ENCODE measurements around the gene CYP11A1. TPM values are rescaled to one million over a fixed set of nuclear protein-coding genes. Genes with fewer than 3 reads are reported as not detected.
A peak's percentile ranks its signal among the peaks of the same experiment; 100 is the strongest.

The CYP11A1 gene
- total RNA-seq, 4 donors from 2014 or later, result 0.15 to 2.5 (median 0.67) TPM

DNA sequence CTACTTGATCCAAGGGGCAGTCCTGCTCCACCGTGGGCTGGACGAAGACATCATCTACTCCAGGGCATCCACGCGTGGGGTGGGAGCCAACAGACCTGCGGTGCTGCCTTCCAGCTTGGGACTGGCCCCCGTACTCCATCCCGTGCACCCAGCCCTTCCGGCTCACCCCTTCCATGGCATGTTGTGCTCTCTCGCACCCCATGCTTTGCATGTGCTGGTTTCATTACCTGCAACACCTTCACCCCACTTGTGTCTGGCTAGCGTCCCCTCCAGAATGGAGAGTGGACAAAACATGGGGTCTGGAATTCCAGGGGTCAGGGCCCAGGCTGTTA, 36.1 kb upstream of the CYP11A1 start:
- Histone ChIP-seq H3K27ac (no peak overlapping the region), H3K4me1 (peaks cover 0 to 3% of the 10 kb centered on the region in 2 donors)
- no peak for ATAC-seq

DNA sequence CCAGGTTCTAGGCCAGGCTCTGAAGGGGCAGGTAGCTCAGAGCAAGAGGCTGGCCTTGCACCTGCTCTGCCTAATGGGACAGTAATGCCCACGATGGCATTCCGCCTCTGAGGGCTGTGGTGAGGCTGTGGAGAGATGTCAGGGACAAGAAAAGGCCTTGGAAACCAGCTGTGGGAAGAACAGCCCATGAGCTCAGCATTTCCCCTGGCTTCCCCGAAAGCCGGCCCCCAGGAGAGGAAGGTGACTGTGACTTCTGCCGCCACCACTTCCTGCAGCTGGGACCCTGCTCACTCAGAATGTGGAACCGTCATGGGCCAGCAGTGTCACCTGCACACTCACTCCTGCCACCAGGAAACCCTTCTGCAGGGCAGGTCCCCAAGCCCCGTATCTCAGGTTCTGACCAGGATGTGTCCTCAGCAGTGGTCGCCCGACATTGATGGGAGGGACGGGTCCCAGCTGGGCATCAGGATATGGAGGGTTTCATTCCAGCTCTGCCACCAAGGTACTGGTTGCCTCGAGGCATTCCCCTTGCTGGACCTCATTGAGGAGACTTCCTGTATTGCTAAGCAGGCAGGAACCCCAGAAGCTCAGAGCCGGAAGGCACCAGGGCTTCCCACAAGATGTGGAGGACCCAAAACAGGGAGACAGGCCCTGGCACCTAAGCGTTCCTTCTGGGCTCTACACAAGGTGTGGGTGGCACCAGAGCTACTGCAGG, 35.6 kb upstream of the CYP11A1 start:
- in situ Hi-C loops (cut with MboI; ENCODE audit: low sequenced_read_pairs in 4 of 4), result no loop called here
- TF ChIP-seq, protein P1, sequence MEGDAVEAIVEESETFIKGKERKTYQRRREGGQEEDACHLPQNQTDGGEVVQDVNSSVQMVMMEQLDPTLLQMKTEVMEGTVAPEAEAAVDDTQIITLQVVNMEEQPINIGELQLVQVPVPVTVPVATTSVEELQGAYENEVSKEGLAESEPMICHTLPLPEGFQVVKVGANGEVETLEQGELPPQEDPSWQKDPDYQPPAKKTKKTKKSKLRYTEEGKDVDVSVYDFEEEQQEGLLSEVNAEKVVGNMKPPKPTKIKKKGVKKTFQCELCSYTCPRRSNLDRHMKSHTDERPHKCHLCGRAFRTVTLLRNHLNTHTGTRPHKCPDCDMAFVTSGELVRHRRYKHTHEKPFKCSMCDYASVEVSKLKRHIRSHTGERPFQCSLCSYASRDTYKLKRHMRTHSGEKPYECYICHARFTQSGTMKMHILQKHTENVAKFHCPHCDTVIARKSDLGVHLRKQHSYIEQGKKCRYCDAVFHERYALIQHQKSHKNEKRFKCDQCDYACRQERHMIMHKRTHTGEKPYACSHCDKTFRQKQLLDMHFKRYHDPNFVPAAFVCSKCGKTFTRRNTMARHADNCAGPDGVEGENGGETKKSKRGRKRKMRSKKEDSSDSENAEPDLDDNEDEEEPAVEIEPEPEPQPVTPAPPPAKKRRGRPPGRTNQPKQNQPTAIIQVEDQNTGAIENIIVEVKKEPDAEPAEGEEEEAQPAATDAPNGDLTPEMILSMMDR (IDR thresholded peaks at IDR 0.05 in 4 of 5, conservative IDR thresholded peaks at IDR 0.05 in 1 of 5), result no peak
- TF ChIP-seq POLR2A (IDR thresholded peaks at IDR 0.05), result no peak

More for the DNA sequence above, 36.1 kb upstream of the CYP11A1 start:
- intact Hi-C loops (cut with DNase I; ENCODE audit: low total_unique reads), result no loop called here
- no peaks in the 10 kb centered on the region for H3K27me3 ChIP-seq
- no peaks in the 10 kb centered on the region for H3K9me3 ChIP-seq
- no peak for TF ChIP-seq POLR2A (IDR thresholded peaks at IDR 0.05)
- TF ChIP-seq, protein P1 (IDR thresholded peaks at IDR 0.05 in 4 of 5, conservative IDR thresholded peaks at IDR 0.05 in 1 of 5), result no peak
- DNase-seq, result no peak
- H3K4me3 ChIP-seq, result no peak overlapping the region
- no peaks in the 10 kb centered on the region for H3K36me3 ChIP-seq
- in situ Hi-C loops (cut with MboI; ENCODE audit: low sequenced_read_pairs in 4 of 4), result no loop called here

DNA sequence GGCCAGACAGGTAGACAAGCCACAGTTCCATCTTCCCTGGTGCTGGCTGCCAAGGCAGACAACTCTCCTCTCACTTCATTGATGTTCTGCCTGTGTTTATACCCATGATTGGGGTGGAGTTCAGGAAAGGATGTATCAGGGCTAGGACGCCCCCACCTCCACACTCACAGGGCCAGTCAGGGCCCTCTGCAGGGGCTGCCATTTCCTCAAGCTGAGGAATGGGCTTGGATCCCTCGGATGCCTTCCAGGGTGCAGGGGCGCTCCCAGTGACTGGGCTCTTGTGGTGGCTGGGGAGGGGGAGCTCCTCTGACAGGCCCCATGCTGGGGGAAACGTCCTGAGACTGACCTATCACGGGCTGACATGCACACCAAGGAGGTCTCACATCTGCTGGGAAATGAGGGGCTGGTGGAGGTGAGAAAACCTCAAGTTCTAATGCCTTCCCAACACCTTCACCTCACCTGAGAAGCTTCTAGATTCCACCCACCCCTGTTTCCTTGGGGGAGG, 34.9 kb upstream of the CYP11A1 start:
- peaks cover 0 to 3% of the 10 kb centered on the region in 2 donors for H3K4me1 ChIP-seq
- no peaks in the 10 kb centered on the region for H3K9me3 ChIP-seq
- no peak for TF ChIP-seq POLR2A (IDR thresholded peaks at IDR 0.05)
- TF ChIP-seq, protein P1 (IDR thresholded peaks at IDR 0.05 in 4 of 5, conservative IDR thresholded peaks at IDR 0.05 in 1 of 5), result no peak
- intact Hi-C loops (cut with DNase I; ENCODE audit: low total_unique reads) (no loop called here), in situ Hi-C loops (cut with MboI; ENCODE audit: low sequenced_read_pairs in 4 of 4) (no loop called here)
- no peak for ATAC-seq
- no peaks in the 10 kb centered on the region for H3K36me3 ChIP-seq
- no peak overlapping the region for H3K27ac ChIP-seq
- no peak for DNase-seq
- H3K27me3 ChIP-seq, result no peaks in the 10 kb centered on the region
- H3K4me3 ChIP-seq, result no peak overlapping the region

More for the DNA sequence above, 35.6 kb upstream of the CYP11A1 start:
- intact Hi-C loops (cut with DNase I; ENCODE audit: low total_unique reads), result no loop called here
- DNase-seq, result no peak
- no peaks in the 10 kb centered on the region for H3K27me3 ChIP-seq
- H3K4me1 ChIP-seq, result peaks cover 0 to 3% of the 10 kb centered on the region in 2 donors
- H3K9me3 ChIP-seq, result no peaks in the 10 kb centered on the region
- no peak overlapping the region for H3K27ac ChIP-seq
- no peaks in the 10 kb centered on the region for H3K36me3 ChIP-seq
- H3K4me3 ChIP-seq, result no peak overlapping the region
- no peak for ATAC-seq

DNA sequence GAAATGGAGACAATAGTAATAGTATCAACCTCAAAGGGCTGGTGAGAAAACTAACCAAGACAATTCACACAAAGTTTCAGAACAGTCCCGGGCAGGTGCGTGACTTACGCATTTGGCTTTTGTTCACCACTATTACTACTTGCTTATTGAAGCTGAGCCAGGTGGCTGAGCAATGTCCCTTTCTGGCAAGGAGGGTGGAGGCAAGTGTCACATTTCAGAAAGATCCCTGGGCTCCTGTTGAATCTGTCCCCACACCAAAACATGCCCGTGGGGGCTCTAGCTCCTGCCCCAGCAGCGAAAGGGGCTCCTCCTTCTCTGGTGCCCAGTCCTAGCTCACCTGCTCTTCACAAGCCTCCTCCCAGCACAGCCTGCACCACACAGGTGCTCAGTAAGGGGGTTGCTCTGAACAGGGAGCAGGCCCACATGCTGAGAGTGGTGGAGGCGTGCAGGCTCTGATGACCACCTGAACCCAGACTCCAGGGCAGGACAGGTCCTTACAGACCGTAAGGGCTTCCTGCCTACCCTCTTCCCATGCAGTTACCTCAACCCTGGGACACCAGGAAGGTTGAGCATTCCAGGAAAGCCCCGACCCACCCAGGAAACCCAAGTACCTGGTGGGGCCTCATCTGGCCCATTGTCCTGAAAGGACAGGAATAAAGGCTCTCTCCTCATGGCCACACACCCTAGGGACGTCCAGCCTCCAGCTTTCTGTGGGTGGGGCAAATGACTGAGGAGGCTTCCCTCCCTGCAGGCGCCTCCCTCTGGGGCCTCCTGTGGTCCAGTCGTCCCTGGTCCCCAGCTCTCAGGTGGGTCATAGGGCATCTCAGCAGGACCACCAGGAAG, 33.7 kb upstream of the CYP11A1 start:
- H3K4me1 ChIP-seq, result peaks cover 0 to 3% of the 10 kb centered on the region in 2 donors
- no peaks in the 10 kb centered on the region for H3K27me3 ChIP-seq
- in situ Hi-C loops (cut with MboI; ENCODE audit: low sequenced_read_pairs in 4 of 4), result no loop called here
- intact Hi-C loops (cut with DNase I; ENCODE audit: low total_unique reads), result no loop called here
- no peak overlapping the region for H3K27ac ChIP-seq
- H3K4me3 ChIP-seq, result no peak overlapping the region
- no peak for TF ChIP-seq POLR2A (IDR thresholded peaks at IDR 0.05)
- TF ChIP-seq, protein P1 (IDR thresholded peaks at IDR 0.05 in 4 of 5, conservative IDR thresholded peaks at IDR 0.05 in 1 of 5), result no peak
- no peaks in the 10 kb centered on the region for H3K36me3 ChIP-seq
- H3K9me3 ChIP-seq, result no peaks in the 10 kb centered on the region
- DNase-seq (peak in 1 of 2 donors; percentile 32), ATAC-seq (peak; percentile 68 to 82)

All from gastrocnemius medialis (tissue), 4 donors.